Measurements from ENCODE around the gene FHOD3.

The FHOD3 gene

DNA sequence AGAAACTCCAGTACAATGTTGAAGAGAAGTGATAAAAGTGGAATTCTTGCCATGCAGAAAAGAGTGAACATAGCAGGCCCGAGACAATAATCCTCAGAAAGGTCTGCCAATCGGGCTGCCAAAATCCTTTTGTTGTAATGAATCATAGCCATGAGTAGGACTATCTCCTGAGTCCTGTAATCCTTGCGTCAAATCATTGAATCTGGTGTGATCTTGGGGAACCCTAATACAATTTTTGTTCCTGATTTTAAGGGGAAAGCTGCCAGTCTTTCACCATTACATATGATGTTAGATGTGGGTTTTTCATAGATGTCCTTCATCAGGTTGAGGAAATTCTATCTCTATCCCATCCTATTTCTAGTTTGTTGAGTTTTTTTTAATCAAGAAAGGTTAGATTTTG lies 529.0 kb downstream of the FHOD3 start:
- DNase-seq (ENCODE audit: low read depth, low spot score): no peak

DNA sequence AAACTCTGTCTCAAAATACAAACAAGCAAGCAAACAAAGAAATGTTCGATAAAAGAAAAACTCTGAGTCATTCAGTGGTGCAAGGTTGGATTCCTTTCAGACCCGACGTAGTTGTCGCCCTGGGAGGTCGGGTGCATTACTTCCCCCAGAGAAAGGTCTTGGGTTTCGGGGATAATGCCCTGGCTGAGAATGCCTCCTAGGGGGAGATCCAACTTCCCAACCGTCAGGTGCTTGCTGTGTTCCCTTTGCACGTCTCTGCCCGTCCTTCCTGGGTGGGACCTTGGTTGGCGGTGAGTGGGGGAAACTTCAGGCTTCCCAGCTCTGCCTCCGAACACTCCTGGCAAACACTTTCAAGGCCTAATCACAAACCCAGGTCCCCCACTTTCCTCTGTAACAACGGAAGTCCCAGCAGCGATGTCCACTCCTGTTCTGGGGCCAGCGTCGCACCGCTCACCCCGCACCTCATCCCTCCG lies 530.7 kb downstream of the FHOD3 start:
- no peak for DNase-seq (ENCODE audit: low read depth, low spot score)

GRCh38 chr18:36828630-36829361 lies 531.3 kb downstream of the FHOD3 start, which contains the start of the genes KIAA1328 and TPGS2:
KIAA1328 (plus strand) TSS chr18:36829127; CDS start chr18:36829139, 12 bp downstream.
TPGS2 (minus strand) TSS chr18:36829002; CDS start chr18:36828767, 235 bp downstream.
- peak; percentile 77 for DNase-seq (ENCODE audit: low read depth, low spot score)
